H1 (cell line): ENCODE data around the gene CCDC117. TPM values are rescaled to one million over a fixed set of nuclear protein-coding genes. Genes with fewer than 3 reads are reported as not detected.

Experiments
- CHD1 ChIP-seq: IDR thresholded peaks from 2 replicates; pipeline ENCODE4 v1.6.1; 2012; ENCODE audit warnings: low read depth, low read length, improper control_type of control experiment
- CHD2 ChIP-seq: IDR thresholded peaks from 2 replicates; pipeline ENCODE4 v1.6.1; 2012; ENCODE audit warnings: low read length, improper control_type of control experiment
- HDAC6 ChIP-seq: IDR thresholded peaks from one replicate; pipeline ENCODE4 v1.7.1; 2012; ENCODE audit warnings: low read depth, mild to moderate bottlenecking, inconsistent platforms, low read length, moderate library complexity
- RBBP5 ChIP-seq: IDR thresholded peaks from 2 replicates; pipeline ENCODE4 v1.7.1; 2012; ENCODE audit warnings: low read depth, mild to moderate bottlenecking, inconsistent platforms, low read length, moderate library complexity, borderline replicate concordance
- RNF2 ChIP-seq: fragments of 200-900, 300-1000 bp; sonication (generic); IDR thresholded peaks from 2 replicates; pipeline ENCODE4 v1.7.1; 2016; ENCODE audit warnings: borderline replicate concordance, low read depth, mild to moderate bottlenecking, antibody characterized with exemption, low read length; ENCODE audit not compliant: poor library complexity, severe bottlenecking; ENCODE audit errors: missing control alignments
- TAF1 ChIP-seq: IDR thresholded peaks from 2 replicates; pipeline ENCODE4 v1.6.1; 2011; ENCODE audit warnings: mild to moderate bottlenecking, low read depth, low read length
- polyA plus RNA-seq, 7 experiments: library from polyadenylated mRNA; depleted of rRNA in 3 of 7; stranded (reverse) in 5 of 7; unstranded in 2 of 7; fragments of >200 nt in 5 of 7; fragments of 200-250 nt in 2 of 7; gene quantifications; 1 replicate in 5 of 7; 2 replicates in 1 of 7; 4 replicates in 1 of 7; pipeline versions ENCODE4 v1.2.1 to v1.2.3, GENCODE V29; 2011 to 2013; ENCODE audit warnings: missing spikeins in 2 of 7, mixed read lengths in 2 of 7
- total RNA-seq: library from RNA; stranded (reverse); fragmentation: NEBNext Ultra II Directional; extraction: Animal tissue kit (Norgen Biotek cat#: 25700); gene quantifications from 2 replicates; pipeline ENCODE4 v1.2.1, GENCODE V29; 2021
- TF ChIP-seq, protein P1 (sequence below): fragments of 300-600 bp; sonication (generic); IDR thresholded peaks from 2 replicates; pipeline ENCODE4 v1.7.1; 2012; ENCODE audit warnings: low read length, moderate library complexity, mild to moderate bottlenecking, inconsistent platforms; ENCODE audit not compliant: insufficient replicate concordance
- TF ChIP-seq, protein P2 (sequence below): IDR thresholded peaks from 2 replicates; pipeline ENCODE4 v1.6.1; 2012; ENCODE audit warnings: inconsistent platforms

Gene CCDC117
- total and polyA plus RNA-seq, 2 of the 8 experiments (the other 6 are each of a cell fraction or from before 2014, with no cell fraction given) = 9.1 to 43.1 TPM

DNA sequence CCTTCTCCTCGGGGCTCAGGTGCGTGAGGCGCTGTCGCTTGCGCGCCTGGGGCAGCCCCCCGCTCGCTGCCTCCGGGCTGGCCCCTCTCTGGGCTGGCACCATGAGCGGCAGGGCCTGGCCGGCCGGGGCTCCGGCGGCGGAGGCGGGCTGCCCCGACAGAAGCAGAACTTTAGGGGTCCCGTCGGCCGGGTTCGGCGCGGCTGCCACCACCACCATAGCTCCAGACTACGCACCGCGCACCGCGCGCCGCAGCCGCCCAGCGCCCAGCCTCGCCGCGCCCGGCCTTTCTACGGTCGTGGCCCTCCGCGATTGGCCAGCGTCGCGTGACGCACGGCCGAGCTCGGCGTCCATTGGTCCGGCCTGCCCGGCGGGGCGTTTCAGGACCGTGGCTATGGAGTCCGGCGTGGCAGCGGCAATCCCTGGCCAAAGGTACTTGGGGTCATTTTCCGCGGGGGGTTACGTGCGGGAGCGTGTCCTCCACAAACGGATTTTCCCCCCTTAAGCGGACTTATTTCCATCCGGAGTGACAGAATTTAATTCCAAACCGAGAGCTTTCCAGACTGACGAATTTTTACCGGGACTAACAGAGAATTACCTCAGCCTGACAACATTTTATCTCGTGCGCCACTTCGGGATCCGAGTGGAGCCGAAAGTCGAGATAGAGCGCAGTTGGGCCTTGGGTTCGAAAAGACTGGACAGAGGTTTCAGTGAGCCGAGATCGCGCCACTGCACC is 28.0 kb downstream of the CCDC117 start, which contains the start of gene XBP1 (continued):
- TF ChIP-seq, protein P1, sequence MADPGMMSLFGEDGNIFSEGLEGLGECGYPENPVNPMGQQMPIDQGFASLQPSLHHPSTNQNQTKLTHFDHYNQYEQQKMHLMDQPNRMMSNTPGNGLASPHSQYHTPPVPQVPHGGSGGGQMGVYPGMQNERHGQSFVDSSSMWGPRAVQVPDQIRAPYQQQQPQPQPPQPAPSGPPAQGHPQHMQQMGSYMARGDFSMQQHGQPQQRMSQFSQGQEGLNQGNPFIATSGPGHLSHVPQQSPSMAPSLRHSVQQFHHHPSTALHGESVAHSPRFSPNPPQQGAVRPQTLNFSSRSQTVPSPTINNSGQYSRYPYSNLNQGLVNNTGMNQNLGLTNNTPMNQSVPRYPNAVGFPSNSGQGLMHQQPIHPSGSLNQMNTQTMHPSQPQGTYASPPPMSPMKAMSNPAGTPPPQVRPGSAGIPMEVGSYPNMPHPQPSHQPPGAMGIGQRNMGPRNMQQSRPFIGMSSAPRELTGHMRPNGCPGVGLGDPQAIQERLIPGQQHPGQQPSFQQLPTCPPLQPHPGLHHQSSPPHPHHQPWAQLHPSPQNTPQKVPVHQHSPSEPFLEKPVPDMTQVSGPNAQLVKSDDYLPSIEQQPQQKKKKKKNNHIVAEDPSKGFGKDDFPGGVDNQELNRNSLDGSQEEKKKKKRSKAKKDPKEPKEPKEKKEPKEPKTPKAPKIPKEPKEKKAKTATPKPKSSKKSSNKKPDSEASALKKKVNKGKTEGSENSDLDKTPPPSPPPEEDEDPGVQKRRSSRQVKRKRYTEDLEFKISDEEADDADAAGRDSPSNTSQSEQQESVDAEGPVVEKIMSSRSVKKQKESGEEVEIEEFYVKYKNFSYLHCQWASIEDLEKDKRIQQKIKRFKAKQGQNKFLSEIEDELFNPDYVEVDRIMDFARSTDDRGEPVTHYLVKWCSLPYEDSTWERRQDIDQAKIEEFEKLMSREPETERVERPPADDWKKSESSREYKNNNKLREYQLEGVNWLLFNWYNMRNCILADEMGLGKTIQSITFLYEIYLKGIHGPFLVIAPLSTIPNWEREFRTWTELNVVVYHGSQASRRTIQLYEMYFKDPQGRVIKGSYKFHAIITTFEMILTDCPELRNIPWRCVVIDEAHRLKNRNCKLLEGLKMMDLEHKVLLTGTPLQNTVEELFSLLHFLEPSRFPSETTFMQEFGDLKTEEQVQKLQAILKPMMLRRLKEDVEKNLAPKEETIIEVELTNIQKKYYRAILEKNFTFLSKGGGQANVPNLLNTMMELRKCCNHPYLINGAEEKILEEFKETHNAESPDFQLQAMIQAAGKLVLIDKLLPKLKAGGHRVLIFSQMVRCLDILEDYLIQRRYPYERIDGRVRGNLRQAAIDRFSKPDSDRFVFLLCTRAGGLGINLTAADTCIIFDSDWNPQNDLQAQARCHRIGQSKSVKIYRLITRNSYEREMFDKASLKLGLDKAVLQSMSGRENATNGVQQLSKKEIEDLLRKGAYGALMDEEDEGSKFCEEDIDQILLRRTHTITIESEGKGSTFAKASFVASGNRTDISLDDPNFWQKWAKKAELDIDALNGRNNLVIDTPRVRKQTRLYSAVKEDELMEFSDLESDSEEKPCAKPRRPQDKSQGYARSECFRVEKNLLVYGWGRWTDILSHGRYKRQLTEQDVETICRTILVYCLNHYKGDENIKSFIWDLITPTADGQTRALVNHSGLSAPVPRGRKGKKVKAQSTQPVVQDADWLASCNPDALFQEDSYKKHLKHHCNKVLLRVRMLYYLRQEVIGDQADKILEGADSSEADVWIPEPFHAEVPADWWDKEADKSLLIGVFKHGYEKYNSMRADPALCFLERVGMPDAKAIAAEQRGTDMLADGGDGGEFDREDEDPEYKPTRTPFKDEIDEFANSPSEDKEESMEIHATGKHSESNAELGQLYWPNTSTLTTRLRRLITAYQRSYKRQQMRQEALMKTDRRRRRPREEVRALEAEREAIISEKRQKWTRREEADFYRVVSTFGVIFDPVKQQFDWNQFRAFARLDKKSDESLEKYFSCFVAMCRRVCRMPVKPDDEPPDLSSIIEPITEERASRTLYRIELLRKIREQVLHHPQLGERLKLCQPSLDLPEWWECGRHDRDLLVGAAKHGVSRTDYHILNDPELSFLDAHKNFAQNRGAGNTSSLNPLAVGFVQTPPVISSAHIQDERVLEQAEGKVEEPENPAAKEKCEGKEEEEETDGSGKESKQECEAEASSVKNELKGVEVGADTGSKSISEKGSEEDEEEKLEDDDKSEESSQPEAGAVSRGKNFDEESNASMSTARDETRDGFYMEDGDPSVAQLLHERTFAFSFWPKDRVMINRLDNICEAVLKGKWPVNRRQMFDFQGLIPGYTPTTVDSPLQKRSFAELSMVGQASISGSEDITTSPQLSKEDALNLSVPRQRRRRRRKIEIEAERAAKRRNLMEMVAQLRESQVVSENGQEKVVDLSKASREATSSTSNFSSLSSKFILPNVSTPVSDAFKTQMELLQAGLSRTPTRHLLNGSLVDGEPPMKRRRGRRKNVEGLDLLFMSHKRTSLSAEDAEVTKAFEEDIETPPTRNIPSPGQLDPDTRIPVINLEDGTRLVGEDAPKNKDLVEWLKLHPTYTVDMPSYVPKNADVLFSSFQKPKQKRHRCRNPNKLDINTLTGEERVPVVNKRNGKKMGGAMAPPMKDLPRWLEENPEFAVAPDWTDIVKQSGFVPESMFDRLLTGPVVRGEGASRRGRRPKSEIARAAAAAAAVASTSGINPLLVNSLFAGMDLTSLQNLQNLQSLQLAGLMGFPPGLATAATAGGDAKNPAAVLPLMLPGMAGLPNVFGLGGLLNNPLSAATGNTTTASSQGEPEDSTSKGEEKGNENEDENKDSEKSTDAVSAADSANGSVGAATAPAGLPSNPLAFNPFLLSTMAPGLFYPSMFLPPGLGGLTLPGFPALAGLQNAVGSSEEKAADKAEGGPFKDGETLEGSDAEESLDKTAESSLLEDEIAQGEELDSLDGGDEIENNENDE = no peak
- TF ChIP-seq CHD1 (no peak; the same call in 1 of the 2 replicates), CHD2 (no peak), HDAC6 (no peak), TAF1 (peak; percentile 96), RNF2 (no peak), RBBP5 (peak; percentile 51; the same call in 1 of the 2 replicates)
- TF ChIP-seq, protein P2, sequence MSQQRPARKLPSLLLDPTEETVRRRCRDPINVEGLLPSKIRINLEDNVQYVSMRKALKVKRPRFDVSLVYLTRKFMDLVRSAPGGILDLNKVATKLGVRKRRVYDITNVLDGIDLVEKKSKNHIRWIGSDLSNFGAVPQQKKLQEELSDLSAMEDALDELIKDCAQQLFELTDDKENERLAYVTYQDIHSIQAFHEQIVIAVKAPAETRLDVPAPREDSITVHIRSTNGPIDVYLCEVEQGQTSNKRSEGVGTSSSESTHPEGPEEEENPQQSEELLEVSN = peak; percentile 36
